SK-N-MC (cell line): ENCODE results near the gene RPL41.

ENCODE experiments used
- EZH2 ChIP-seq: fragments of 200-600 bp; sonication (generic); IDR thresholded peaks from one replicate; pipeline ENCODE4 v1.6.1; 2017; ENCODE audit warnings: antibody characterized with exemption
- FOXP2 ChIP-seq: optimal IDR thresholded peaks from 2 replicates; pipeline ENCODE3; 2011; ENCODE audit warnings: mild to moderate bottlenecking, moderate library complexity; ENCODE audit not compliant: insufficient read depth; ENCODE audit errors: extremely low read length, control extremely low read depth
- POLR2AphosphoS5 ChIP-seq: IDR thresholded peaks from 2 replicates; pipeline ENCODE4 v1.6.1; 2012; ENCODE audit warnings: mild to moderate bottlenecking, low read depth, low read length, borderline replicate concordance

DNA sequence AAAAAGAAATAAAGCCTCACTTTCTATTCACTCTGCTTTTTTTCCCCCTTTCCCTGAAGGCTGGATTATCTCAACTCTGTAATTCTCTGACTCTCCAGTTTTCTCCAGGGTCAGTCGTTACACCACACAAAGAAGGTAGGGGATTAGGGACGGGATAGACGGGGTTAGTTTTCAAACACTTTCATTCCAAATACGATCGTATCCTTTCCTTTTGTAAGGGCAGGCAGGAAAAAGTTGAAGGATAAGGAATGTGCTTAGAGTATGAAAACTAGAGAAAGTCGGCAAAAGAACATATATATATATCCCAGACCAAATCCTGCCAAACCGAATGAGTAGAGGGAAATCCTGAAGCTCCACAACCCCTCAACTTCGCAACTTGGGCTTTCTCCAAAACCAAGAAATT is 11.1 kb downstream of the RPL41 start:
- TF ChIP-seq POLR2AphosphoS5 (no peak), EZH2 (no peak), FOXP2 (no peak)
